GM18517 (cell line): Measurements from ENCODE around the gene HOXB3.

Experiments used
- ATAC-seq: cut with Tn5 transposase; IDR thresholded peaks from one replicate; pipeline ENCODE4 v1.9.1; 2021; ENCODE audit warnings: mild to moderate bottlenecking, moderate library complexity; ENCODE audit not compliant: unreplicated experiment

Gene HOXB3

DNA sequence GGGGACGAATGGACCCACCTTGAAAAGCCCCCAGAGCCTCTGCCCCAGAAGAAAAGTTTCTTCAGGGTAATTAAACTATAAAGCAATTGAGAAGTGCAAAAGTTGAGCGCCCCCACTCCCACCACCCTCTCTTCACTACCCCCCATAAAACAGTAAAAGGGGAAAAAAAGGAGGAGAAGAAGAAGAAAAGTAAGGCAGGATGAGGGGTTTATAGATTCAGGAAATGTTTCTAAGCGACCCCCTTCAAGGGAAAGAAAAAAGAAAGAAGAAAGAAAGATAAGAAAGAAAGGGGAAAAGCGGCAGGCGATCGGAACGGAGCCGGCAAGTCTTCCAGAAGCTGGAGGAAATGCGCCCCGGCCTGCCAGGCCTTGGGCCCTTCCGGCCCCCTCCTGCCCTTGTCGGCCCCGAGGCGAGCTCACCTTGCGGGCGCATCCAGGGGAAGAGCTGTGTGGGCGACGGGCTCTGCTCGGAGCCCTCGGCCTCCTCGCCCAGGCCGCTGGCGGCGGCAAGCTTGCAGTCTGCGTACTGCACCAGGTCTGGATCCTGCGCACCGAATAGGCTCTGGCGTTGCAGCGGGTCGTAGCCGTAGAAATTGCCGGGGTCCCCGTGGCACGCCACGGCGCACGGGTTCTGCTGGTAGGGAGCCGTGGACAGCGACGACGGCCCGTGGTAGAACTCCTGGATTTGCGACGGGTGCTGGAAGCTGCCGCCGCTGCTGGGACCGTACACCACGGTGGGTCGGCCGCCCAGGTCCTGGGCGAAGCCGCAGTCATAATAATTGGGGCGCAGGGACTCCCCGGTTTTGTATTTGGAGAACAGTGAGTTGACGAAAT, 24.0 kb upstream of the HOXB3 start:
- no peak for ATAC-seq

DNA sequence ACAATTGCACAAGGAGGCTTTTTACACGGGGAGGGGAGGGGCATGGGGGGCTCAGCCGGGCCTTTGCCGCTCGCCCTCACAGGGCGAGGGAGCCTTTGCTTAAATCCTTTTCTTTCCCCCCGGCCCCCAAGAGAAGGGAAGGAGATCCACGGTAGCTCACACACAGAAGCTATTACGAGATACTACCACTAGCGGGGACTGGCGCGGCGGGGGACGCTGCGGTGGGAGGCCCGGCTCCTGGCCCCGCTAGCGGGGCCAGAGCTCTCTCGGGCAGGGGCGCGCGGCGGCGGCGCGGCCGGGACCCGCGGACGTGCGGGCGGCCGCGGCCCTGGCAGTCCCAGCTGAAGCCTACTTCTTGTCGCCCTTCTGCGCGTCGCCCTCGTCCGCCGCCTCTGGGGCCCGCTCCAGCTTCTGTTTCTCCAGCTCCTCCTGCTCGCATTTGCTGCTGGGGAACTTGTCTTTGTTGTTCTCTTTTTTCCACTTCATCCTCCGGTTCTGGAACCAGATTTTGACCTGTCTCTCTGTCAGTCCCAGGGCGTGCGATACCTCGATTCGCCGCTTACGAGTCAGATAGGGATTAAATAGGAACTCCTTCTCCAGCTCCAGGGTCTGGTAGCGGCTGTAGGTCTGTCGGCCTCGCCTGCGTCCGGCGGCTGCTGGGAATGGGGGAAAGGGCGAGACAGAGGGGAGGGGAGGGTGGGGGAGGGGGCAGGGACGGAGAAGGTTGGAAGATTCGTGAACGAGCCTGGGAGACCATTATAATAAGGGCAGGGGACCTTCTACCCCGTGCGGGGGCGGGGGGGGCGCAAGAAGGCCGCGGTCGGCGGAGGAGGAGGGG, 23.0 kb upstream of the HOXB3 start:
- ATAC-seq, result no peak

DNA sequence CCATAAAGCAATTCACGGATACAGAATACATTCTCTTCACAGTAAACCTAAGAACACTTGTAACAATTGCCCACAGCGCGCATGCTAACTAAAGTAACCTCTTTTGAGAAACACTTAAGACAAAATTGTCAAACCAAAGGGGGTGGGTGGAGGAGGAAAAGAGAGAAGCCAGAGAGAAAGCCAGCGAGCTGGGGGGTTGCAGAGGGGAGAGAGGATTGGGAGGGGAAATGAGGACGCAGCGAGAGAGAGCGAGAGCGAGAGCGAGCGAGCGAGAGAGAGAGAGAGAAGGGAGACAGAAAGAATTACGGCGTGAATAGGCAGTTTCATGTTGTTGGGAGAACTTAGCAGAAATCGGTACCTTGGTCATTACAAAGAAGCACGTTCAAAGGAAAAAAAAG, 22.4 kb upstream of the HOXB3 start:
- no peak for ATAC-seq

DNA sequence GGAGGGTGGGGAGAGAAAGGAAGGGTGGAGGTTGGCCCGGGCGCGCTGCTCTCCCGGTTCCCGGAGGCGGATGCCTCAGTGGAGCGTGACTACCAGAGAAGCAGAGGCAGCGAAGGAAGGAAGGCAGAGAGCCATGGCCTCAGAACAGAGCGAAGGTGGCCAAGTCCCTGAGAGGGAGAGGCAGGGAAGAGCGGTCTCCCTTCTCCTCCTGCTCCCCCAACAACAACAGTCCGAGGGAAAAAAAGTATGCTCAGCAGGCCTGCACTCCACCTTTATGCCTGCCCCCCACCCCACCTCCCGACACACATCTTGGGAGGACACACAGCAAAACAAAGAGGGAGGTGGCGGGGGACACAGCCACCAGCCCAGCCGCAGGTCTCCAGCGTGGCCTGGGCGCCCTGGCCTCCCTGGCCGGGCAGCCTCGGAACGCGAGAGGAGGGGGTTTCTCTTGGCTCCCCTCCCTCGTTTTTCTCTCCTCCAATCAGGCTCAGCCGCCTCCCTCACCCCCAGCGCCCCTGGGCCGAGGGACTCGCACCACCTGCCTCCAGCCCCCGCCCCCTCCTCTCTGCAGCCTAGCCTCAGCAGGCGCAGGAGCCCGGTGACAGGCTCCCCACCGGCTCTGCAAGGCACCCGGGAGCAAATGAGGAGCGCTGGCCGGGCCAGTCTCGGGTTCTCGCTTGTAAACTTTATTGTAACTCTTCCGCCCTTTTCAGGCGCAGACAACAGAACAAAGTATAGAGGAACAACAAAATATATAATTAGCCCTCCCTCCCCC, 21.8 kb upstream of the HOXB3 start:
- ATAC-seq, result no peak

DNA sequence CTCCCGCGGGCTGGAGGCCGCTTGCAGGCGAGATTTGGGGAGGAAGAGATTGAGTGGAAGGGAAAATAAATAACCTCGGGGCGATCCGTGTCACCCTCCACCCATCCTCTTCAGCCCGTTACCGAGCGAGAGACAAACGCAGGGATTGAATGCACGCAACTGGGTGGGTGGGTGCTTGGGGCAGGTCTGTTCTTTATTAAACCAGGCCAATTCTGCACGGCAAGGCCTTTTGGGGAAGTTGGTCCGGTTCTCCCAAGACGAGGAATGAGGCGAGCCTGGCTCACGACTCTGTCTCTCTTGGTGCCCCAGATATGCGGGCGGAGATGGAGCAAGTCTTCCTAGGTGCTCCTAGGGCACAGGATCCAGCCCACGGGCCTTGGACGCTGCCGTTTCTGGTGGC, 21.2 kb upstream of the HOXB3 start:
- ATAC-seq, result no peak

DNA sequence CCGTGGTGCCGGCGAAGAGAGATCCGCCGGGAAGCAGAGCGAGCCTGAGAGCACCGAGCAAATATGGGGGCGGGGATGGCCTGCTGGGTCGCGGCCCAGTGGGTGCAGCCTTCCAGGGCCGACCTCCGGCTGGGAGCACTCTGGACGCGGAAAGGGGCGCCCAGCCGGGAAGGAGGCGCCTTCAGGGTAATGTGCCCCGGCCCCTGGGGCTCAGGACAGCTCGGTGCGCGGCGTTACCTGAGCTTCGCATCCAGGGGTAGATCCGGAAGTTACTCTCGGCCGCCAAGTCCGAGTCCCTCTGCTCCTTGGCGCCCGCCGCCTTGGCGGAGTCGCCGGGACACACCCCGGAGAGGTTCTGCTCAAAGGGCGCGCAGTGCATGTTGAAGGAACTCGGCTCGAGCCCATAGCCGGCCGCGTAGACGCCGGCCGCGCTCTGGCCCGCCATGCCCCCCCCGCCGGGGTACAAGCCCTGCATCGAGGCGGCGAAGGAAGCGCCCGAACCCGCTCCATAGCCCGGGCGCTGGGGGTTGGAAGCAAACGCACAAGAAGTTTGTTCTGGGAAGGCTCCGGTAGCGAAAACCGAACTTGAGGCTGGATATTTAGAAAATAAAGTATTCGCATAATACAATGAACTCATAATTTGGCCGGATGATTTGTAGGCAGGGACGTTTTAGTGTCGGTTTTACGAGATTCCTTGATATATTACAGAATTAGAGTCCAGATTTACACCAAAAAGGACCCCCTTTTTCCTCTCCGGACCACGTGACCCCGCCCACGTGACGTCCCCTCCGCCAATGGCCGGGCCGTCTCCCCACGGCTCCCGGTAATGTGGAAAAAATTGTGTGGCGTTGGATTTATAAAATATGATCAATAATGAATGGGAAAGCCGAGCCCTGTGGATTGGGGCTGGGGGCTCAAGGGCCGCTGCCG, 20.5 kb upstream of the HOXB3 start, which contains the start of gene HOXB7:
Gene HOXB7, minus strand, starts transcription at position 736 of the 930 bp plus-strand sequence. Its CDS starts 99 bp downstream, at position 637.
- ATAC-seq, result no peak

DNA sequence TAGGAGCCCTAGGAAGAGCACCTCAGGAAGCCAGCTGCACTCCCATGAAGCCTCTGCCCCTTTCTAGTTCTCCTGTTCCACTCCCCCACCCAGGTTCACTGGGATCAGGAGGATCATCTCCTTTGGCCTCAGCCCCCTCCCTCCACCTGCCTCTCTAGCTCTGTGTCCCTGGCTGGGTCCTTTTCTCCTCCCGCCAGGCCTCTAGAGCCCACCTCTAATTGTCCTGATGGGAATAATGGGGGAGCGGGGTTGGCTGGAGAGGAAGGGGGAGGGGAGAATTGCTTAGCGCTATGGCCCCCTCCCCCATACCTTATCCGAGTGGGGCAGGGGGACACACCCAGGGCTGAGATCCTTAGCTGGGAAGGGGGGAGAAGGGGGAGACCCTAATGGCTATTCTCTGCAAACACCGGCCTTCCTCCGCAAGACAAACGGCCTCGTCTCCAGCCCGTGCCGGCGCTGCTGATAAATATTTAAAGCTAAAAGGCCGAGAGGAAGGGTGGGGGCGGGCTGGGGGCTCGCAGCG, 19.8 kb upstream of the HOXB3 start:
- no peak for ATAC-seq

DNA sequence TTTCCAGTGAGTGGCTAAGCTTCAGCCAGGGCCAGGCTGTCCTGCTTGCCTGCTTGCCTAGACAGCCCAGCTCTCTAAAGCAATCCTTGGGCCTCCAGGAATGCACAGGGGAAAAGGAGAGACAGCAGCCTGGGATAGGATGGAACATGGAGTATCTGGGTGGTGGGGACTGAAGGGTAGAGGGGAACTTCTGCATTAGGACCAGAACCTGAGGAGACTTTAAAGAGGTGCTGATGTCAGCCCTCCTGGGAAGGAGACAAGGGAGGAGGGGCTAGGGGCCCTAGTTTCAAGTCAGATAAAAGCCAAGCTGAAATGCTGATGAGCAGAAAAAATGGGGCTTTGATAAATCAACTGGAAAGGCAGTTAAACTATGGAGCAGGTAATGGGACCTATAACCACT, 19.0 kb upstream of the HOXB3 start:
- ATAC-seq, result no peak

DNA sequence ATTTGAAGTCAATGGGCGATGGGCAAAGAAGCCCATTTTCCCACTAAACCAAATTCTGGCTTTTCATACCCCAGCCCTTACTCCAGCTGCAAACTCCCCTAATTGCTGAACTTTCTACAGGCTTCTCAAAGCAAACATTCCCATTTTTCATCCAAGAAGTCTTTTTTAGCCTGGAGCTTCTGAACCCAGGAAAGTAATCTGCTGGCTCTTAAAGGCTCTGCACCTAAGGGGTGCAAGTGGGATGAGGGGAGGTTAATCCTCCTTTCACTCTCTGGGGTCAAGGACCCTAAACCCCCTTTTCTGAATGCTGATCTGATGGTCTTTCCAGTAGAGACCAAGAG, 18.4 kb upstream of the HOXB3 start:
- no peak for ATAC-seq

DNA sequence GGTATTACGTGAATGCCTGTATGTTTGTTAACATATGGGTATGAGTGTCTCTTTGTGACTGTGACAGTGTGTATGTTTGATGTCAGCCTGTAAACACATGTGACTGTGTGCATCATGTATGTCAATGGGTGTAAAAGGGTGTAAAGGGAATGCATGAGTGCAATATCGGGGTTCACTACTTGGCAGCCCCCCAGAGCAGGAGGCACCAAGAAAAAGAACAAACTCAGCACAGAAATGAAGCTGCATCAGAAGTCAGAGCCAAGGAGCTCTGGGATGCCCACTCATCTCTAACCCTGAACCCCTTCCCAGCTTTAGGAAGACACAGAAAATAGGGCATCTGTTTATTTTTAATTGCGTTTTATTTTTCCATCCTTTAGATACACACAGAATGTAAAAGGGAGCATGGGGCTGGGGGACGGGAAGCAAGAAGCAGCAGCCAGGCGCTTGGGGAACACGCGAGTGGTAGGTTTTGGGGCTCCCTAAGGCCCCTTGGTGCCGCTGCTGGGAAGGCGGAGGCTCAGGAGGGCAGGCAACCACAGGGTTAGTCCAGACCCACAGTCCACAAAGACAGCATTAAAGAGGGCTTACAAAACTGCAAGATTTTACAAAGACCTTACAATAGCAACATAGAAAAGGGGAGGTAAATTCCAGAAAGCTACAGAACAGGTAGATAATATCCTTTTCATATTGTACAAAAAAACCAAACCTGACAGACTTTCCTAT, 17.0 kb upstream of the HOXB3 start:
- no peak for ATAC-seq

DNA sequence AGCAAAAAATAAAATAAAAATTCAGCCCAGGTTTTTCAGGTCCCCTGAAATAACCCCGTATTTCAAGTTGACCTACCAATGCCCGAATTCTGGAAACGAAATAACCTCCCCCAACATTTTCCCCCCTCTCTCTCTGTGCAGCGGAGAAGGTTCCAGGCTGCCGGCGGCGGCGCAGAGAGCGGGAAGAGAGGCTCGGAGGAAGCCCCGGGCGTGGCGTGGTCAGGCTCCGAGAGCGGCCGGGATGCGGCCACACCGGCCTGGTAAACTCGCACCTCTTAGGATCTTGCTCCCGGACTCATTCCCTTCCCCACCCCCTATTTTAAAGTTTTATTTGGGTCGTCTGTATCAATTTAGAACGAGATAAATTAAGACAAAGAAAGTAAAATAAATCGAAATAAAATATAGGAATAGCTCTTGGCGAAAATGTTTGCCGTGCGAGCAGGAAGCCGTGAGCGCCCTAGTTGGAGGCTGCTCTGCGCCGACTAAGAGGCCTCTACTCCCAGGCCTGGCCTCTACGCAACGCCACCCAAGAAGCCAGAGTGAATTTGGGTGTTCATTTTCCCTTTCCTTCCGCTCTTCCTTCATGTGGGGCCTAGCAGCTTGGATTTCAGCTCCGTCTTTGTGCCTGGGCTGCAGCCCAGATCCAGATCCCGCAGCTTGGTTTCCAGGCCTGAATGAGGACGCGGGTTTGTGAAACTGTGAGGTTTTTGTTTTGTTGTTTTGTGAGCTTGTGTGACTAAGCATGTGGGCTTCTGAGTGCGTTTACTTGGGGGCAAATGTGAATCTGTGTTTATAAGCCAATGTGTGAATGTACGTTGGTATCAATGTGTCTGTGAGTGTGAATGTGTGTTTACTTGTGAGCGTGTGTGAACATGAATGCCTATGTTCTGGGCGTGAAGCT, 16.2 kb upstream of the HOXB3 start:
- no peak for ATAC-seq

DNA sequence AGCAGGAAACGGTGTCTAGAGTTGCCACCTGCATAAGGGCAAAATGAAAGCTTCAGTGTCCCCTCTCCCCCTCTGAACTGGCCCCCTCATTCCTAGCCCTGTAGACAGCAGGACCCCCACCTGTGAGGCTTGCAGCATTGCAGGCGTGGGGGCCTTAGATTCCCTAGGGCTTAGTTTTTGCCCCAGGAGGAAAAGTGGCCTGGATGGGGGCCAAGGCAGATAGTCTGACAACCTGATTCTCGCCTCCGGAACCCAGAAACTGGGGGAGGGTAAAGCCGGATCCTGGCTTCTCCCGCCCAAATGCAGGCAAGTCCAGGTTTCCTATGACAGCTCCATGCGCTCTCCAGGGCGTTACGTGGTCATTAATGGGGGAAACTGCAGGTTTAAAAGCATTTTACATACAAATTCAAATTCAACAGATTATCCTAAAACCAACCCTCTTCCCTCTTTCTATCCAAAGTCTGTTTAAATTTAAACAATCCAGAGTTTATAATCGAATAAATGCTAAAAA, 15.4 kb upstream of the HOXB3 start:
- no peak for ATAC-seq

DNA sequence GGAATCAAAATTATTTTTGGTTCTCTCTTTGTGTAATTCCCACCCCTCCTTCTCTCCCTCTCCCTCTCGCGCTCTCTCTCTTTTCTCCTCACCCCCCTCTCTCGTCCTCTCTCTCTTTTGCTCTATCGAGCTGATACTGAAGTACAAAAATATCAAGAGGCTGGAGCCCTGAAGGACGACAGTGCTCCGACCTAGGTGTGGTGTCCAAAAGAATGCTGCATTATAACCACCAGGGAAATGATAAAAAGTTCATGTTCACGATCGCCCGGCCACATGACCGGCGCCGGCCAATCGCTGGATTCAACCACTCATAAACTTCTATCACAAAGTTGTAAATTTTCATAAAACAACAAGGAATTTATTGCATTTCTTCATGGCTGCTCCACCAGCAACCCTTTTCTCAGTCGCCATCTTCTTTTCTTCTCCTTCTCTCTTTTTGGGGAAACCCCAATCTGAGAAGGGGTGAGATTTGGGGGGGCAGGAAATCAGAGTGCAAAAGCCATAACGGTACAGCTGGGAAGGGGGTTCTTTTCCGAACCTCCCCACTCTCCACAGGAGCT, 14.8 kb upstream of the HOXB3 start, which contains the start of gene HOXB6:
Gene HOXB6, minus strand, starts transcription at position 217 of the 560 bp plus-strand sequence. CDS start 6,836 bp downstream, outside the sequence.
- no peak for ATAC-seq

DNA sequence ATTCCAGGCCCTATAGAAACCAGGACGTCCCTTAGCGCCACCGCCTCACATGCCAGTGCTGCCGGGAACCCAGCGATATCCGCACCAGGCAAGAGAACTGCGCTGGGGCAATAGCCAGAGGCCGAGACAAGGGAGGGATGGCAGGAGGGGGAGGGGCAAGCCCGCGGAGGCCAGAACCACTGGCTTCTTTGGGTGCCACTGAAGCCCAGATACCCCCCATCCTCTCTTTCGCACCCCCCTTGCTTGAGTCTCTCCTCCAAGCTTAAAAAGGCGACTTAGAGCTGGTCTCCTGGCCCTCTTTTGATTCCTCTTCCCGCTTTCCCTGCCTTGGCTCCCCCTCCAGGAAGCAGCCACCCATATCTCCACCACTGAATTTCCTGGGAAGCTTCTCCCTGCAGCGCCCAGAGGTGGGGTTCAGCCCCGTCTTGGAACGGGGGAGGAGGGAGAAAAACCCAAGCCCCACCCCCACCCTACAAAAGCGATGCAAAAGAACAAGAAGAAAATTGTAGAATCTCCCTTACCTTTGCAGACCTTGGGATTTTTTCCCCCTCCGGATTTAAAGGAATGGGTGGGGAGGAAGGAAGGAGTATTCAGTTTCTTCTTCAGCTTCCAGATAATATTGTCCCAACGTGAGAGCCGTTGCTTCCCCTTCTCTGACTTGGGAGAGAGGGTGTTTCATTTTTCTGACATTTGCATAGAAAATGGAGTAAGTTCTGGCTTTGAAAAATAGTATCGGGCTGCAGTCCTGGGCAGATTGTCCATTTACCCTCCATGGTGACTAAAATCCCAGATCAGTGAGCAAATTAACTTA, 14.1 kb upstream of the HOXB3 start:
- no peak for ATAC-seq

DNA sequence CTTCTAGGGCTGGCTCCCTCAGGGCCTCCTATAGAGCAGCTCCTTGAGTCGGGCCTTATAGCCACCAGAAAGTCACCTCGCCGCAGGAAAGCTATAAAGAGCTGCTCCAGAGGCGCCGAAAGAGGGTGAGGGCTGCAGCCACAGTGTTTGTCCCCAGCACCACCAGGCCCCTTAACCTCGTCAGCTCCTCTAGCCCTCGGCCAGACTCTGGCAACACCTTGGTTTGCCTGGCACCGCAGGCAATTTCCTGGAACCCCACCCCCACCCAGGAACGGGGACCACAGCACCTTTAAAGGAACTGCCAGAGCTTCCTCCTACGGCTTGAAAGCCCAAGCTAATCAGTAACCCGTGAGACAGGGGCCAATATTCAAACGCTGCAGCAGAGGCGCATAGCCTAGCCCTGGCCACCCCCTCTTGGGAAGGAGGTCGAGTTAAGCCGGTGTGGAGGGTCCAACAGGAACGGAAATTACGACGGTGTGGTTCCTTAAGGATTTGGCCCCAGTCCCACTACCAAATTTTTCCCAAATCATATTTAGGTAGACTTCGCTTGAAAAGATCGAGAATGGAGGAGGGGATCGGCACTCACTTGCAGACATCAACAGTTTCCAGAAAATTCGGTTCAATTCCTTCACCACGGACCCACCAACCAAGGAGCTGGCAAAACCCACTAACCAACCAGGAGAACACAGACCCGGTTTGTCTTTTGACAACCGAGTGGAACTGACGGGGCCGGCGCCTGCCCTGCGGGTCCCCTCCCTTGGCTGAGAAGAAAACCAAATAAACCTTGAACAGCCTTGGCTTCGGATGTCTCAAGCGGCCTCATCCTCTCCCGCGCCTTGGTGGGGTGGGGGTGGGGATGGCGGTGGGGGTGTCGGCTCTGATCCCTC, 11.7 kb upstream of the HOXB3 start:
- ATAC-seq, result no peak

DNA sequence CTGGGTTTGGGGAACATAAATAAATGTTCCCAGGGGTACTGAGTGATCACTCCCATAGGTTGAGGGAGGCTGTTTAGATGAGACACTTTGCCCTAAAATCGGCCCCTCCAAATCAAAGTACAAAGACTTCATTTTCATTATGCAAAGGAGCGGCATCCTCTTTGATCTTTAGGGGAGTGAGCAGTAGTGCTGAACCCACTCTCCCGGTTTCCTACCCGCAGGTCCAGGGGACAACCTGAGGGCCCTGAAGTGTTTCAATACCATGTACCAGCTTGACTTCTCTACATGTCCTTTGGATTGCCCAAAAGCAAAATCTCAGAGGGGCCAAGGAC, 11.1 kb upstream of the HOXB3 start:
- no peak for ATAC-seq
